ENCODE measurements around the gene CHD9. TPM values are rescaled to one million over a fixed set of nuclear protein-coding genes. Genes with fewer than 3 reads are reported as not detected.

Gene CHD9
- total RNA-seq, 1 experiment from 2014 or later, result 26.3 TPM

DNA sequence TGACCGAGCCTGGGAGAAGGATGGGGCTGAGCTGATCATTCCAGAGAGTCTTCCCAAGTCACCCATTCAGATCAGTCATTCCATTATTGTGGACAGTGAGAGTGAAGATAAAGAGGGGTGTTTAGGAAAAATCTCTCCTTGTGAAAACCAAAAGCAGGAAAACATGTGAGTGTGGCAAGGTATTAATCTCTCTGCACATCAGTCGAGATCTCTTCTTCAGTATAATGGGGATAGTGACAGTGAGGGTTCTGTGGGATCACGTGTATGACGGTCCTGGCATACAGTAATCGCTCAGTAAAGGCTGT, 35.4 kb downstream of the CHD9 start:
- H3K27ac ChIP-seq, result no peak overlapping the region
- H4K20me1 ChIP-seq (ENCODE audit: insufficient read depth), result no peaks in the 10 kb centered on the region
- H3K79me2 ChIP-seq (ENCODE audit: low read depth), result 0 out of 2 replicates have a peak, but pooled peaks cover 4% of the 10 kb centered on the region
- no peak overlapping the region for H3K4me3 ChIP-seq
- H3K36me3 ChIP-seq (ENCODE audit: low read depth), result no peaks in the 10 kb centered on the region
- H3K27me3 ChIP-seq (ENCODE audit: insufficient read depth, low read depth), result no peaks in the 10 kb centered on the region
- intact Hi-C loops (cut with micrococcal nuclease; ENCODE audit: unreplicated experiment), result no loop called here
- H2AFZ ChIP-seq, result no peak overlapping the region
- no peak for DNase-seq
- ChIA-PET CTCF (no interaction called here), POLR2A (ENCODE audit: unreplicated experiment) (no interaction called here)
- no peaks in the 10 kb centered on the region for H3K9me2 ChIP-seq (ENCODE audit: insufficient read depth)
- H3K4me2 ChIP-seq, result no peak overlapping the region
- H3K4me1 ChIP-seq (replicated peaks; ENCODE audit: insufficient read depth), result peaks cover 21% of the 10 kb centered on the region
- H3K9me3 ChIP-seq (ENCODE audit: insufficient read depth, low read depth), result no peaks in the 10 kb centered on the region
- no TSS peak for BruUV-seq (replicated peaks)
- peaks cover 22% of the 10 kb centered on the region for H3F3A ChIP-seq (ENCODE audit: insufficient read depth, low read depth)
- TF ChIP-seq EZH2 (IDR thresholded peaks at IDR 0.05; ENCODE audit: low read depth), result no peak
- TF ChIP-seq, protein P1, sequence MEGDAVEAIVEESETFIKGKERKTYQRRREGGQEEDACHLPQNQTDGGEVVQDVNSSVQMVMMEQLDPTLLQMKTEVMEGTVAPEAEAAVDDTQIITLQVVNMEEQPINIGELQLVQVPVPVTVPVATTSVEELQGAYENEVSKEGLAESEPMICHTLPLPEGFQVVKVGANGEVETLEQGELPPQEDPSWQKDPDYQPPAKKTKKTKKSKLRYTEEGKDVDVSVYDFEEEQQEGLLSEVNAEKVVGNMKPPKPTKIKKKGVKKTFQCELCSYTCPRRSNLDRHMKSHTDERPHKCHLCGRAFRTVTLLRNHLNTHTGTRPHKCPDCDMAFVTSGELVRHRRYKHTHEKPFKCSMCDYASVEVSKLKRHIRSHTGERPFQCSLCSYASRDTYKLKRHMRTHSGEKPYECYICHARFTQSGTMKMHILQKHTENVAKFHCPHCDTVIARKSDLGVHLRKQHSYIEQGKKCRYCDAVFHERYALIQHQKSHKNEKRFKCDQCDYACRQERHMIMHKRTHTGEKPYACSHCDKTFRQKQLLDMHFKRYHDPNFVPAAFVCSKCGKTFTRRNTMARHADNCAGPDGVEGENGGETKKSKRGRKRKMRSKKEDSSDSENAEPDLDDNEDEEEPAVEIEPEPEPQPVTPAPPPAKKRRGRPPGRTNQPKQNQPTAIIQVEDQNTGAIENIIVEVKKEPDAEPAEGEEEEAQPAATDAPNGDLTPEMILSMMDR (conservative IDR thresholded peaks at IDR 0.05), result no peak

DNA sequence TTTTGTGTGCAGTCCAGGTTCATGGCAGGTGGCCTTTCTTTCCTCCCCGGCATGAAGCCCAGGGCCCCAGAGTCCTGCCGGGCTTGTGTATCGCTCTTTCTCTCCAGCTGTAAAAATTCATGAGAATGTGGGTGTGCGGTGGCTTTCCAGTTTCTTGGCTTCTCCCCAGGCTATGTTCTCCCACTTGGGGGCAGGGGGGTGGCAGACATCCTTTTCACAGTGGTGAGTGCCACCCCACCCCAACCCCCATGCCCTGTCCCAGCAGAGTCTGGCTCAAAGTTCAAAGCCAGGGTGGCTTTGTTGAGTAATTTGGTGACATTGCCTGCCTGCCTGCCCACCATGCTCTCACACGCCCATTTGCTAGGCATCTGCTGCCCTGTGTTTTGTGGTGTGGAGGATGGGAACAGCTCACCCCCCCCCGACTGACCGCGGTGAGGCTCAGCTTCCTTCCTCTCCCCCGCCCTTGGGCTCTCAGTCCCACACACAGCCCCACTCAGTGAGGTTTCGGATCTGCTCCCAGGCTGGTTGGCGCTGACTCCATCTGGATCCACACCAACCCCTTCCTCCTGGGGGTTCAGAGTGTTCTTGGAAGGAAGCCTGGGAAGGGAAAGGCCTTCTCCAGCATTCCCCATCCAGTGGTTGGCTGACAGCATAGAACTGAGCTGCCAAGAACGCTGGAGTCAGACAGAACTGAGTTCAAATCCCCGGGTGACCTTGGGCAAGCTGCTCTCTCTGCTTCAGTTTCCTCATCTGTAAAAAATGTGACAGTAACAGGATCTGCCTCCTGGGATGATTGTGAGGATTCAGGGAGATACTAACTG, 36.0 kb downstream of the CHD9 start:
- Histone ChIP-seq H3K79me2 (ENCODE audit: low read depth) (0 out of 2 replicates have a peak, but pooled peaks cover 9% of the 10 kb centered on the region), H3K27me3 (ENCODE audit: insufficient read depth, low read depth) (no peaks in the 10 kb centered on the region), H3K27ac (no peak overlapping the region), H4K20me1 (ENCODE audit: insufficient read depth) (no peaks in the 10 kb centered on the region), H3F3A (ENCODE audit: insufficient read depth, low read depth) (peaks cover 22% of the 10 kb centered on the region), H2AFZ (no peak overlapping the region), H3K9me3 (ENCODE audit: insufficient read depth, low read depth) (no peaks in the 10 kb centered on the region), H3K4me2 (no peak overlapping the region), H3K9me2 (ENCODE audit: insufficient read depth) (no peaks in the 10 kb centered on the region), H3K4me3 (no peak overlapping the region), H3K4me1 (replicated peaks; ENCODE audit: insufficient read depth) (peaks cover 23% of the 10 kb centered on the region), H3K36me3 (ENCODE audit: low read depth) (no peaks in the 10 kb centered on the region)
- DNase-seq, result no peak
- intact Hi-C loops (cut with micrococcal nuclease; ENCODE audit: unreplicated experiment), result no loop called here
- no peak for TF ChIP-seq EZH2 (IDR thresholded peaks at IDR 0.05; ENCODE audit: low read depth)
- TF ChIP-seq, protein P1 (conservative IDR thresholded peaks at IDR 0.05), result no peak
- ChIA-PET CTCF (no interaction called here), POLR2A (ENCODE audit: unreplicated experiment) (no interaction called here)
- BruUV-seq (replicated peaks), result no TSS peak

DNA sequence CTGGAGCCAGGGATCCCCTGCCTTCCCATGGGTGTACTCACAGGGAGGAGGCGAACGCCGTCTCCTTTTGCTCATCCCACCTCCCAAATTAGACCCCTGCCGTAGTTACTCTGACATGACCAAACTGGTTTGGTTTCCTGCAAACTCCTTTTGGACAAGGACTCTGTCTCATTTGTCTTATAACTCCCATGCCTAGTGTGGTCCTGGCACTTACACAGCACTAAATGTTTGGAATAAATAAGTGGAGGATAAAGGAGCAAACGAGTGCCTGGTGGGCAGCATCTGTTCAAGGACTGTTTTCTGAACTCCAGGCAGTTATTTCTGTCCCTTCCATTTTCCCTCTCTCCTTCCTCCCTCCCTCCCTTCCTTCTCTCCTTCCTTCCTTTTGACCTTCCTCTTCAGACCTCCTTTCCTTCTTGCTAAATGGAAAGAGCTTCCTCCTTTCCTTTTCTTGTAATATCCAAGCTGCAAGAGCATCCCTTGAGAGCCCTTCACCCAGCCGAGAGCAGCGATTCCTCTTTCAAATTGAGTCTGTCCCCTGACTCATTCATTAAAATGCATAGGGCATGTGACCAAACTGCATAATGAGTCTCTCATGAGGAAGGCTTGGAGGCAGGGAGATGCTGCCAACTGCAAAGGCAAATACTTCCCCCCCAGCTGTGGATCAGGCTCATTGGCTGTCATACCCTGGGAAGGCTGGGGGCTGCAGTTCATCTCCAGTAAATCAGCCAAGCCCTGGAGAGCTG, 36.8 kb downstream of the CHD9 start:
- ChIA-PET POLR2A (ENCODE audit: unreplicated experiment) (no interaction called here), CTCF (no interaction called here)
- Histone ChIP-seq H3K9me2 (ENCODE audit: insufficient read depth) (no peaks in the 10 kb centered on the region), H3K27ac (no peak overlapping the region), H3F3A (ENCODE audit: insufficient read depth, low read depth) (peaks cover 22% of the 10 kb centered on the region), H3K79me2 (ENCODE audit: low read depth) (0 out of 2 replicates have a peak, but pooled peaks cover 9% of the 10 kb centered on the region), H3K27me3 (ENCODE audit: insufficient read depth, low read depth) (no peaks in the 10 kb centered on the region), H3K36me3 (ENCODE audit: low read depth) (no peaks in the 10 kb centered on the region), H3K9me3 (ENCODE audit: insufficient read depth, low read depth) (no peaks in the 10 kb centered on the region), H3K4me1 (replicated peaks; ENCODE audit: insufficient read depth) (peaks cover 23% of the 10 kb centered on the region), H3K4me3 (no peak overlapping the region), H4K20me1 (ENCODE audit: insufficient read depth) (no peaks in the 10 kb centered on the region), H3K4me2 (no peak overlapping the region), H2AFZ (no peak overlapping the region)
- intact Hi-C loops (cut with micrococcal nuclease; ENCODE audit: unreplicated experiment), result no loop called here
- no TSS peak for BruUV-seq (replicated peaks)
- TF ChIP-seq, protein P1 (conservative IDR thresholded peaks at IDR 0.05), result no peak
- TF ChIP-seq EZH2 (IDR thresholded peaks at IDR 0.05; ENCODE audit: low read depth), result no peak
- no peak for DNase-seq

Measured in PC-9 (cell line).